NCI-H1105 treated with DMSO at 0.1 percent for 48 hours (cell line): ENCODE measurements around the gene COPG2.

Experiments
- DNase-seq: peaks from one replicate; lab custom pipeline; 2025; lab: John Stamatoyannopoulos, UW

COPG2 gene

DNA sequence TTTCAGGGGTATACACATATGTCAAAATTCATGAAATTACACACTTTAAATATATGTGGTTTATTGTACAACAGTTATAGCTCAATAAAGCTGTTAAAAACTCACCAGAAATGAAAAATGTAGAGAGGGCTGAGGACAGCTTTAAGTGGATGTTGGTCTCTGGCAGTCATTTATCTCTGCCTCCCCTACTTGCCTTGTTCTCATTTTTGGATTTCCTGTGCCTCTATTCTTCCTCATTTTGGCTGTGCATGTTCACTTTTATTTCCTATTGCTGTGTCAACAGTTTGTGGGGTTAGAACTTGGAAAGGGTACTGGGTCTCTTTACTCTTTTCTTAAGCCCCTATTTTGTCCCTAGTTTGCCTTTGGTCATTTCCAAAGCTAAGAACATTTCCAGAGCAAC is 195.3 kb downstream of the COPG2 start:
- no peak for DNase-seq

DNA sequence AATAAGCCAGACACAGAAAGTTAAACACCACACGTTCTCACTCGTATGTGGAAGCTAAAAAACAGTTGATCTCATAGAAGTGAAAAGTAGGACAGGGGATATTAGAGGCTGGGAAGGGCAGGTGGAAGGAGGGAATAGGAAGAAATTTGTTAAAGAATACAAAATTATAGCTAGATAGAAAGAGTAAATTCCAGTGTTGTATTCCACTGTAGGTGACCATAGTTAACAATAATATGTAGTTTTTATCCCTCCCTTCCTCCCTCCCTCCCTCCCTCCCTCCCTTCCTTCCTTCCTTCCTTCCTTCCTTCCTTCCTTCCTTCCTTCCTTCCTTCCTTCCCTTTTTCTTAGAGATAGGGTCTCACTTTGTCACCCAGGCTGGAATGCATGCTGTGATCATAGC is 196.6 kb downstream of the COPG2 start:
- no peak for DNase-seq

DNA sequence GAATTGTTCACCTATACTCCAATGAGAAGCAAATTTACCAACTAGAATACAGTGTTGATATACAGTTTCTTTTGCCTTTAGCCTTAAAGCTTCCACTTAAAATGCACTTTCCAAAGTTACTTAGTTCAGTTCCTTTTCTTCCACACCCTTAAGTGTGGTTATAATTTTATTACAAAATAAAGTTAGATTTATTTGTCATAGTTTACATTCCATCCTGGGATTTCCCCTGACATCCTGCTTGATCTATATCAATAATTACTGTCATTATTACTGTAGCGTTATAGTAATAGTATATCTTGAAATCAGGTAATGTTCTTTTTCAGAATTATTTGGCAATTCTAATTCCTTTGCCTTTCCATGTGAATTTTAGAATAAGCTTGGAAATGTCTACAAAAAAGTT is 199.9 kb downstream of the COPG2 start:
- DNase-seq: no peak

DNA sequence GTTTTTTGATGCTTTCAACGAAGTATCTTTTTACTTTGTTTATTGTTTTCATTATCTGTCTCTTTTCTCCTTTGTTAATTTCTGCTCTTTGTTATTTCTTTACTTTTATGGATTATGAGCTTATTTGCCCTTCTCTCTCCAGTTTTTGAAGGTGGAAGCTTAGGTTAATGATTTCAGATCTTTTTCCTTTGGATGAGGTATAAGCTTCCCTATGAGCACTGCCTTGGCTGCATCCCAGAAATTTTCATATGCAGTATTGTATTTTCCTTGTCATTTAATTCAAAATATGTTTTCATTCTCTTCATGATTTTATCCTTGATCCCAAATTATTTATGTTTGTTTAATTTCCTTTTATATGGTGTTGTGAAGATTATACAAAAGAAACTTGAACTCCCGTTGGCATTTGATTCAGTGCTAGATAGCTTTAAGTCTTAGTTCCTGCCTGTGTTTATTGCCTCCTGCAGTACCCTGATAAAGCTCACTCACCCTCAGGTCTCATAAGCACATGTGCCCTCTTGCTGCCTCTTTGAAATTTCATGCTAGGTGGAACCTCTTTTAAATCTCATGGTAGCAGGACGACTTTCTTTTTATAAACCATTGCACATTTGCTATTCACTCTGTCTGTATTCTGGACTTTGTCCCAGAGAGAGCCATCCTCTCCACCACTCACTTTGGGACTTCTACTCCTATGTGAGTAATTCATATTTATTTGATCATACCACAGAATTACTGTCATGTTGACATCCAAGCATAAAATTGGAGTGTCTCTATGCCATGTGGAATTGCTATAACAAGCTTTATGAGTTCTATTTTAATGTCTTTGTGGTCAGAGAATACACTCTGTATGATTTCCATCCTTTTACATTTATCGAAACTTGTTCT is 204.8 kb downstream of the COPG2 start:
- DNase-seq: no peak

DNA sequence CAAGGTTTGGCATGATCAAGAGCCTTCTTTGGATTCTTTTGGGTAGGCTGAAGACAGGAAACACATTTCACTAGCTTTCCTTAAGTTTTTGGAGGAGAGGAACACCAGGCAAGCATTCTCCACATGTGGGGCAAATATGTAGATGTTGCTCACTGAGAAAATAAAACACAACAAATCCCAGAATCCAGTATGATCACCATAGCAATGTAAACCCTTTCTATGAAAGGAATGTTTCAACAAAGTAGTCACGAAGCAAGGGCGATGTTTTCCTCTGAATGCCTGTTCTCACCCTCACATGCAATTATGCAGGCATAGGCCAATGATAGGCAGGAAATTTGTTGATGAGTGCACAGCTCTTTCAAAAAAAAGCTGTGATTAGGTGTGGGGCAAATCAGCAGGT is 207.3 kb downstream of the COPG2 start:
- DNase-seq: no peak

DNA sequence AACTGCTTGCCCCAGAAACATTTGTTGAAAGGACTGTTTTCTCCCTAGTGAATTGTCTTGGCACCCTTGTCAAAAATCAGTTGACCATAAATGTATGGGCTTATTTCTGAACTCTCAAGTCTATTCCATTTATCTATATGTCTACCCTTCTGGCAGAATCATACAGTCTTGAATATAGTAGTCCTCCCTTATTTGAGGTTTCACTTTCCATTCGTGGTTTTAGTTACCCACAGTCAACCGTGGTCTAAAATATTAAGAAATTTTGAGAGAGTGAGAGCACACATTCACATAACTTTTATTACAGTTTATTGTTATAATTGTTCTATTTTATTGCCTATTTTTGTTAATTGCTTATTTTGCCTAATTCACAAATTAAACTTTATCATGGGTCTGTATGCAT is 210.3 kb downstream of the COPG2 start:
- DNase-seq: no peak
